Sigmoid colon (tissue), 4 donors: ENCODE data around the gene ZNF431.

ENCODE experiments used
- EP300 ChIP-seq, 4 donors: sonication (generic); formaldehyde crosslinking; IDR thresholded peaks; one replicate each; pipeline ENCODE4 v1.6.1; 2017; ENCODE audit warnings: antibody characterized with exemption in 4 of 4
- POLR2A ChIP-seq, 2 donors: fragments of 450-650 bp; IDR thresholded peaks; one replicate each; pipeline ENCODE4 v1.6.1; 2016; ENCODE audit warnings: antibody characterized with exemption in 2 of 2, mild to moderate bottlenecking in 2 of 2, moderate library complexity in 2 of 2
- TF ChIP-seq, protein P1 (sequence below), 4 experiments: fragments of 450-650 bp in 3 of 4; fragments of 200-600 bp in 1 of 4; IDR thresholded peaks; one replicate each; pipeline ENCODE4 v1.5.1; 2016 to 2019; ENCODE audit warnings: antibody characterized with exemption in 4 of 4, mild to moderate bottlenecking in 3 of 4, moderate library complexity in 2 of 4

DNA sequence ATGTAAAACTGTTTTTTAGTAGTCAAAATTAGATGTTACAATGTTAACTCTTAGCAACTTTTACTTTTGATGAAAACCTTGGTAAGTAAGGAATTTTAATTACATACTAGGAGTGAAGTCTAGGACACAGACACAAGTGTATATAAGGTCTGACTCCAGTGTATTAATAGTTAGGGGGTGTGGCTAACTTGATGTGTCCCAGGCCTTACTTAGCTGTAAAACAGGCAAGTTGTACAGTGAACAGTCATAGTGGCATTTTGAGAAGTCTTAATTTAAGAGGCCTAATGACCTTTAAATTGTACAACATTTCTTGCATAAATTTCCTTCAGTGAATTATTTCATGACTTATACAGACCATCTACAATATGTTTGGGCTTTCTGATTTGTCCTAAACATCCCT, 6.8 kb downstream of the ZNF431 start:
- TF ChIP-seq, protein P1, sequence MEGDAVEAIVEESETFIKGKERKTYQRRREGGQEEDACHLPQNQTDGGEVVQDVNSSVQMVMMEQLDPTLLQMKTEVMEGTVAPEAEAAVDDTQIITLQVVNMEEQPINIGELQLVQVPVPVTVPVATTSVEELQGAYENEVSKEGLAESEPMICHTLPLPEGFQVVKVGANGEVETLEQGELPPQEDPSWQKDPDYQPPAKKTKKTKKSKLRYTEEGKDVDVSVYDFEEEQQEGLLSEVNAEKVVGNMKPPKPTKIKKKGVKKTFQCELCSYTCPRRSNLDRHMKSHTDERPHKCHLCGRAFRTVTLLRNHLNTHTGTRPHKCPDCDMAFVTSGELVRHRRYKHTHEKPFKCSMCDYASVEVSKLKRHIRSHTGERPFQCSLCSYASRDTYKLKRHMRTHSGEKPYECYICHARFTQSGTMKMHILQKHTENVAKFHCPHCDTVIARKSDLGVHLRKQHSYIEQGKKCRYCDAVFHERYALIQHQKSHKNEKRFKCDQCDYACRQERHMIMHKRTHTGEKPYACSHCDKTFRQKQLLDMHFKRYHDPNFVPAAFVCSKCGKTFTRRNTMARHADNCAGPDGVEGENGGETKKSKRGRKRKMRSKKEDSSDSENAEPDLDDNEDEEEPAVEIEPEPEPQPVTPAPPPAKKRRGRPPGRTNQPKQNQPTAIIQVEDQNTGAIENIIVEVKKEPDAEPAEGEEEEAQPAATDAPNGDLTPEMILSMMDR (IDR thresholded peaks at IDR 0.05), result no peak
- TF ChIP-seq POLR2A (IDR thresholded peaks at IDR 0.05), result no peak
- TF ChIP-seq EP300 (IDR thresholded peaks at IDR 0.05), result no peak
